GM19240 (cell line): ENCODE measurements around the gene HSD3B7.
"Not testable (repeated sequence)": the region's sequence is repeated elsewhere in the genome, so short reads cannot be mapped to it uniquely, and the experiment has no call there.

Experiments used
- DNase-seq: peaks from one replicate; pipeline ENCODE4 v3.0.0; 2011; ENCODE audit warnings: low spot score; ENCODE audit not compliant: insufficient read length

Gene HSD3B7

DNA sequence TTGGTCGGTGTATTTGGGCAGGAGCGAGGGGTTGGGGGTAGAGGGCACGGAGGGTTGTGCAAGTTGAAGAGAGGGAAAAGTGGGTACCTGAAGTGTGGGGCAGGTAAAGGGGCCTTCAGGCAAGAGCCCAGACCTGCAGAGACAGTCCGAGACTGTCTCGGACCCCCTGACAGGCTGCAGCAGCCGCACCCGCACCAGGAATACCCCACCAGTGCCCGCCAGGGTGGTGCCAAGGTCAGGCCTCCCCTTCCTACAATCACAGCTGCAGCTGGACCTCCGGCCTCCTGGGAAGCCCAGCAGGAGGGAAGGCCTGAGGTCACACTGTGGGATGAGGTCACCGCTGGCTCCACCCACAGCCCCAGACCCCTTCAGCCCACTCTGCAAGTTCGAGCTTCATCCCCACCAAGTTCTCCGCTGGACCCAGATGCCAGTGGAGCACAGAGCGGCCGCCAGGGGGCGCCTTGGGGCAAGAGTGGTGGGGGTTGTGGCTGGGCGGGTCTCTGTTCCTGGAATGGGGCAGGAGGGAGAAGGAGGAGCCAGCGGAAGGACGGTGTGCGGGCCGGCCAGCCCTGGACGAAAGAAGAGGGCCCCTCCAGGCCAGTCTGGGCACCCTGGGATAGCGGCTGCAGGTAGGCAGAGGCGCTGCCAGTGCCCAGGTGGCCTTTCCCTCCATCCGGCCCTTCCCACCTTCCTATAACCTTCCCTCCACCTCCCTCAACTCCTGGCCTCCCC lies at the start of gene HSD3B7:
Gene HSD3B7, plus strand, starts transcription at position 539 of the 732 bp plus-strand sequence. CDS start 452 bp downstream, outside the sequence.
- DNase-seq, result peak; percentile 94

GRCh38 chr16:30937692-30938091 lies 47.3 kb upstream of the HSD3B7 start:
- no peak for DNase-seq

DNA sequence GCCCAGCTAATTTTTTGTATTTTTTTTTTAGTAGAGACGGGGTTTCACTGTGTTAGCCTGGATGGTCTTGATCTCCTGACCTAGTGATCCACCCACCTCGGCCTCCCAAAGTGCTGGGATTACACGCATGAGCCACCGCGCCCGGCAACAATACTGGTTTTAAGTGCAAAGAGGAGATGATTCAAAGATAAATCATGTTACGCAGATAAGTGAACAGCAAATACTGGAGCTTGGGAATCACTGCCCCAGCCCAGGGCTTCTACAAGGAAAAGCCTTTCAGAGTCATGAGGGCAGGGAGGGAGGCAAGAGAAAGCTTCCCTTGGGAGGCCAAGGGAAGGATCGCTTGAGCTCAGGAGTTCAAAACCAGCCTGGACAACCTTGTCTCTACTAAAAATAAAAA lies 45.4 kb upstream of the HSD3B7 start:
- DNase-seq, result not testable (repeated sequence)

DNA sequence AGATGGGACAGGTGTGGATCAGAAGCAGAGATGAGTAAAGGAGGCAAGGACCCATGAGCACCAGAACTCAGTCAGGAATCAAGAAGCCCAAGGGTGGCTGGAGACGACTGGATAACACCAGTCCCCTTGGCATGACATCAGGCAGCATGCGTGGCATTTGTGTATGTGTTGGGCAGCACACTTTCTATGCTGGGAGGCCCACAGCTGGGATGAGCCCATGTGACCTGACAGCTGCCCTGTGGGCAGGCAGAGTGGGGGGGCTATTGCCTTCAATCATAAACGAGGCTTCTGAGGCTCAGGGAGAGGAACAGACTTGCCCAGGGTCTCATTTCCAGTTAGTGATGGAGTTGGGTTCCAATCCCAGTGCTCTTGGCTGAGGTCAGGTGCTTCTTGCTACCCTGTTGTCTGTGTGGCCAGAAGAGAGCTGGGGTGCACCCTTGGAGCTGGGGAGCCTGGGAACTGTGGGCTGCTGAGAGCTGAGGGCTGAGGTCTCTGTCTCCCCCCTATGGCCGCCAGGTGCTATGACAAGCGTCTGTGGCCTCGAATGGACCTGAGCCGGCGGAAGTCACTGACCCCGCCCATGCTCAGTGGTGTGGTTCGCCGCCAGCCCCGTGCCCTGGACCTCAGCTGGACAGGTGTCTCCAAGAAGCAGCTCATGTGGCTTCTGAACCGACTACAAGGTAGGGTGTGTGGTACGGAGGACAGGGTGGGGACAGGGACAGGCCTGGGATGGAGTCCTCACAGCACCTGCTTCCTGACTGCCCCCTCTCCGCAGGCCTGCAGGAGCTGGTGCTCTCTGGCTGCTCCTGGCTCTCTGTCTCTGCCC lies 43.2 kb upstream of the HSD3B7 start:
- peak; percentile 95 for DNase-seq

- no peak for DNase-seq
Observed at GRCh38 chr16:30942426-30942806, 42.6 kb upstream of the HSD3B7 start.

- DNase-seq, result no peak
Observed at GRCh38 chr16:30944352-30944751, 40.7 kb upstream of the HSD3B7 start.

- DNase-seq, result no peak
Observed at GRCh38 chr16:30946671-30947540, 38.1 kb upstream of the HSD3B7 start.

- no peak for DNase-seq
Observed at GRCh38 chr16:30947541-30947858, 37.5 kb upstream of the HSD3B7 start.

DNA sequence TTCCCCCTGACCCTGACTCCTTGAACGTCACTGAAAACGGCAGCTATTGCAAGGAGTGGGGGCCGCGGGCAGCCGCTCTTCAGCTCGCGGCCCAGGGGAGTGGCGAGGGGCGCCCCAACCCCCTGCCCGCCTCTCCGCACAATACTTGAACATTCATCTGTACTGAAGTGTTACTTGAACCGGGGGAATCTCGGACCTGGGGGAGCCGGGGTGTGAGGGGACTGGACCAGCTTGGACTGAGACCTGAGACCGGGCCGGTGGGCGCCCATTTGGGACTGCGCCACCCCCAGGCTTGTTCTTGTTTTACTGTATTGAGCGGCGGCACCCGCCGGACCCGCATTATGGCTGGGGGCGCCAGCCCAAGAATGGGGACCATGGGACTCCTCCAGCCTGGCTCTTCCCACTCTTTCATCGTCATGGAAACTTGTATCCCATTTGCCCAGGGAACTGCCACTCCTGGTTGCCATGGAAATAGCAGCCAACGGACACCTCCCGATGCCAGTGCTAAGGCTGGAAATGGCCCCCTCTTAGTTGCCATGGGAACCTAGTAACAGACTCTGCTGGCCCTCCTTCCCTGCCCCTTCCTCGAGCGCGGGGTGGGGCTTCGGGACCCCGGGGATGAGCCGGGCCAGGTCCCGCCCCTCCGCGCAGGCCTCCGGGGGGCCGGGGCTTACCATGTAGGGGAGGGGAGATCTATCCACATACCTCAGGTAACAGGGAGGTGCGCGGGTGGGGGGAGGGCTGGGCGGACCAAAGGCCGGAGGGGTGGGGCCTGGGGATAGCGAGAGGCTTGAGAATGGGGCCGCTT lies 36.9 kb upstream of the HSD3B7 start:
- DNase-seq, result no peak

DNA sequence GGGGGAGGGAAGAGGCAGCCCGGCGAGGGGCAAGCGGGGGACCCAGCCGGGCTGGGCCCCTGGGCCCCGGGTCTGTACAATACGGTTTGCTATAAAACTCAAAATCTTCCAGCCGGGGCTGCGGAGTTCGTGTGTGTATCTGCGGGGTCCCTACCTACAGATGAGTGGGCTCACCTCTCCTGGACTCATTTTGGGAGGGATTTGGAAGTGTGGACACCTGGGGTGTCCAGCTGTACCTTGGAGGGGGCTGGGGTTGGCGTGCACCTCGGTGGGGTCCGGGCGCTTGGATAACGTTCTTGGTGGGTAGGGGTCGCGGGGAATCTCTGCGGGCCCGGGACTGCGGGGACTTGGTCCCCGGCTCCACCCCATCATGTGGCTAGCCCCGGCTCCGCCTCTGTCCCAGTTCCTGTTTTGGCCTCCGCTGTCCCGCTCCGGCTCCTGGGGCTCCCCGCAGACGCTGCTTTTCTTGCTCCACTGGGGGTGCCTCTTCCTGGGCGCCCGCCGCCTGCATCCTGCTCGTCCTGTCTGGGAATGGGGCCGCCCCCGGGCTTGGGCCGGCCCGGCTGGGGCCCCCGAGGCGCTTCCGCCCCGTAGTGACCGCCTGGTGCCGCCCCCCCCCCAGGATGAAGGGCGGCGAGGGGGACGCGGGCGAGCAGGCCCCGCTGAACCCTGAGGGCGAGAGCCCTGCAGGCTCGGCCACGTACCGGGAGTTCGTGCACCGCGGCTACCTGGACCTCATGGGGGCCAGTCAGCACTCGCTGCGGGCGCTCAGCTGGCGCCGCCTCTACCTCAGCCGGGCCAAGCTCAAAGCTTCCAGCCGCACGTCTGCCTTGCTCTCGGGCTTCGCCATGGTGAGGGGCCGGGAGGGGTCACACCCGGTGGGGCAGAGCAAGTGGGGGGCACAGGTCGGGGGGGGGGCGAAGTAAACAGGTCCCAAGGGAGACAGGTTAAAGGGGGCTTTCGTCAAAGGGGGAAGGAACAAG lies 36.0 kb upstream of the HSD3B7 start, which contains the start of gene ORAI3:
Gene ORAI3, plus strand, starts transcription at position 402 of the 983 bp plus-strand sequence. Its CDS starts 222 bp downstream, at position 624.
- peak; percentile 55 for DNase-seq

DNA sequence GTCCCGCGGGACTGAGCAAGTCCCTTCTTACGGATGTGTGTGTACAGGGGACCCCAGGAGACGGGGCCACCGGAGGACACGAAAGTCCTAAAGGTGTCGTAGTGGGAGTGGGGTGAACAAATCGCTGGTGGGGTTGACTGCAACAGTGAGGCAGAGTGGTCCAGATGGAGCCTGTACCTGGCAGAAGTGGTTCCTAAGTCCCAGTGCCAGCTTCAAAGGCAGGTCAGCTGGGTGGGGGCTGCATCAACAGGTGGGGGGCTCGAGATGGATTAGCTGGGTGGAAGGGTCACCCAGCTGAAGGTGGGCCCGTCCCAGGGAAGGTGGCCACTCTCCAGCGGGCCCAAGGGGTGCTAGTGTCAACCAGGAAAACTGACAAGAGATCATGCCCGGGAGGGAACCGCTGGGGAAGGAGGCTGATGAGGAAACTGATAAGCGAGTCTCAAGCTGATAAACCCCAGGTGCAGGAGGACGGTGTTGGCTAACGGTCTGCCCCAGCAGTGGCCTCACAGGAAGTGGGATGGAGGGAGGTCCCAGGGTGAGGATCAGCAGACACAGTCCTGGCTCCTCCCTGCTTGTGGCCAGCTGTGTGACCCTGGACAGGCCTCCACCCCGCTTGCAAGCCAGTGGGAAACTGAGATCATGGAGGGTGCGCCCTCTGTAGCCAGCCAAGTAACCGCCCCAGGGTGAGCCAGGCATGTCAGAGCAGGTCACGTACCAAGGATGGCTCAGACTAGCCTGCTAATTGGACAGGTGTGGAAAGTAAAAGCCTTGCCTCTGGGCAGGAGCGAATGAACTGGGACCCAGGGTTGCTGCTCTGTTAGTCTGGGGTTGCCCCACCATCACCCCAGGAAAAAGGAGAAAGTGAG lies 35.1 kb upstream of the HSD3B7 start:
- no peak for DNase-seq

- DNase-seq, result no peak
Observed at GRCh38 chr16:30950516-30951065, 34.4 kb upstream of the HSD3B7 start.

DNA sequence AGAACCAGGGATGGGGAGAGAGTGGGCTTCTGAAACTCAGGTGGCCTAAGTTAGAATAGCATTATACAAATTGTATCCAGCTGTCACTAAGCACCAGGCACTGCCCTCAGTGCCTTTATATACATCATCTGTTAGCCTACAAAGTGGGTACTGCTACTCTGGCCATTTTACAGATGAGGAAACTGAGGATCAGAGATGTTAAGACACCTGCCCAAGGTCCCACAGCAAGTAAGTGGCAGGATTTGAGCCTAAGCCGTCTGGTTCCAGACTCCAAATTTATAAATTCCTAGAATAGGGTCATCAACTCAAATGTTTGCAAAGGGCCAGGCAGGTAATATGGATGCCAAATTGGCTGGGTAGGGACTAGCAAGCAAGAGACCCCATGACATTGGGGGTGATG lies 33.8 kb upstream of the HSD3B7 start:
- no peak for DNase-seq

DNA sequence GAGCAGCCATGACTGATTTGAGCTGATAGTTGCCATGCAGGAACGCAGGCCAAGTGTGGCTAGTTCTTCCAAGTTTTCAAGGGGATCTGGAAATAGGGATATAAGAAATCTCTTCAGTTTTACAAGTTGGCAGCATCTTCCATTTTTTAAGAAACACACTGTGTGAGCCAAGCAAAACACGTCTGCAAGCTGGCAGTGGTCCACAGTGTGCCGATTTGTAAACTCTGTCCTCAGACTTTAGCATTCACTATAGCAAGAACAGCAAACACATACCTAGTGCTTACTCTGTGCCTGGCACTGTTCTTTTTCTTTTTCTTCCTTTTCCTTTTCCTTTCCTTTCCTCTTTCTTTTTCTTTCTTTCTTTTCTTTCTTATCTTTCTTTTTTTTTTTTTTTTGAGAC lies 33.3 kb upstream of the HSD3B7 start:
- DNase-seq, result no peak

GRCh38 chr16:30953111-30953510 lies 31.9 kb upstream of the HSD3B7 start:
- no peak for DNase-seq

DNA sequence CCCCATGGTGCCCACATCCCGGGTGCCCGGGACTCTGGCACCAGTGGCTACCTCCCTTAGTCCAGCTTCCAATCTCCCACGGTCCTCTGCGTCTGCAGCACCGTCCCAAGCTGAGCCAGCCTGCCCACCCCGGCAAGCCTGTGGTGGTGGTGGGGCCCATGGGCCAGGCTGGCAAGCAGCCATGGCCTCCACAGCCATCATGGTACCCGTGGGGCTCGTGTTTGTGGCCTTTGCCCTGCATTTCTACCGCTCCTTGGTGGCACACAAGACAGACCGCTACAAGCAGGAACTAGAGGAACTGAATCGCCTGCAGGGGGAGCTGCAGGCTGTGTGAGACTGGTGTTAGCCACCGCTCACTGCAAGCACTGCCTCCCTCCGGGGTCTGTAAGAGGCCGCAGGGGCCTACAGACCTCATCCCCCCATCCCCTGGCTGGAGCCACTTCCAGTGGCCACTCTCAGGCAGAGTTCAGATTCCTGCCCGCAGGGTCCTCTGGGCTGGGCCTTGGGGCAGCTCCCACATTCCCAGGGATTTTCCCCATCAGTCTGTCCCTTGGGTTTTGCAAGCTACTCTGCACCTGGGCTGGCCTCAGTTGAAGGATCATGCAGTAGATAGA lies 31.4 kb upstream of the HSD3B7 start:
- DNase-seq, result no peak

DNA sequence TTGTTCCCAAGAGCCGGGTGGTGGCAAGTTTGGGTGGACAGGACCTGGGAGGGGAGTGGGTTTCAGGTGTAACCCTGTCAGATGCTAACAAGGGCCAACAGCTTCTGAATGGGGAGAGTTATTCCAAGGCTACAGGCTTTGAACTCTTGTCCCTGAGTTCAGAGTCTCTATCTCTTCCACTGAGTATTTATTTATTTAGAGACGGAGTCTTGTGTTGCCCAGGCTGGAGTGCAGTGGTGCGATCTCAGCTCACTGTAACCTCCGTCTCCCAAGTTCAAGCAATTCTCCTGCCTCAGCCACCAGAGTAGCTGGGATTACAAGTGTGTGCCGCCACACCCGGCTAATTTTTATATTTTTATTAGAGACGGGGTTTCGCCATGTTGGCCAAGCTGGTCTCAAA lies 30.0 kb upstream of the HSD3B7 start:
- no peak for DNase-seq
